ENCODE results near the gene KCNN3. TPM values are rescaled to one million over a fixed set of nuclear protein-coding genes. Genes with fewer than 3 reads are reported as not detected.

KCNN3 gene
- total RNA-seq, 3 donors from 2014 or later (not counting 1 experiment from before 2014, with no cell fraction given): 0.05 to 0.95 TPM; not detected in 1

- H3K9me3 ChIP-seq (ENCODE audit: control insufficient read depth, insufficient read depth, low read length): no peaks in the 10 kb centered on the region
- H3K4me1 ChIP-seq (ENCODE audit: control insufficient read depth, insufficient read depth, low read length): peaks cover 14% of the 10 kb centered on the region
- TF ChIP-seq CTCF (IDR thresholded peaks at IDR 0.05): no peak
- Mint-ChIP-seq H3K27ac (no peak overlapping the region), H3K4me3 (no peak overlapping the region), H3K27me3 (ENCODE audit: low read depth in 2 of 2) (peaks cover 5 to 26% of the 10 kb centered on the region in 2 donors), H3K4me1 (peaks cover 10 to 11% of the 10 kb centered on the region in 2 donors), H3K9me3 (no peaks in the 10 kb centered on the region), H3K36me3 (no peaks in the 10 kb centered on the region)
- no peaks in the 10 kb centered on the region for H3K27me3 ChIP-seq (ENCODE audit: control insufficient read depth, insufficient read depth, low read length)
- H3K27ac ChIP-seq (ENCODE audit: low read length): no peak overlapping the region
- WGBS (ENCODE audit: insufficient coverage): 96% methylated on average over 11 of the region's 11 CpGs
- ATAC-seq (no peak), DNase-seq (no peak)
- H3K4me3 ChIP-seq (ENCODE audit: low read length): no peak overlapping the region
- intact Hi-C loops (cut with micrococcal nuclease): no loop called here
- H3K36me3 ChIP-seq (ENCODE audit: control insufficient read depth, insufficient read depth, low read length): no peaks in the 10 kb centered on the region
Observed at GRCh38 chr1:154713005-154713404, 157.1 kb downstream of the KCNN3 start.

- H3K27me3 Mint-ChIP-seq (ENCODE audit: low read depth in 2 of 2): peaks cover 9 to 32% of the 10 kb centered on the region in 2 donors
Observed at GRCh38 chr1:154712166-154712810, 157.8 kb downstream of the KCNN3 start.

GRCh38 chr1:154711416-154711815 is 158.7 kb downstream of the KCNN3 start:
- 70% methylated on average over 1 of the region's 1 CpG for WGBS (ENCODE audit: insufficient coverage)
- H3K27me3 ChIP-seq (ENCODE audit: control insufficient read depth, insufficient read depth, low read length): no peaks in the 10 kb centered on the region
- H3K4me1 ChIP-seq (ENCODE audit: control insufficient read depth, insufficient read depth, low read length): peaks cover 14% of the 10 kb centered on the region
- Mint-ChIP-seq H3K27ac (no peak overlapping the region), H3K4me3 (no peak overlapping the region), H3K36me3 (no peaks in the 10 kb centered on the region), H3K9me3 (no peaks in the 10 kb centered on the region), H3K27me3 (ENCODE audit: low read depth in 2 of 2) (peaks cover 9 to 32% of the 10 kb centered on the region in 2 donors), H3K4me1 (peaks cover 10 to 11% of the 10 kb centered on the region in 2 donors)
- intact Hi-C loops (cut with micrococcal nuclease): no loop called here
- H3K36me3 ChIP-seq (ENCODE audit: control insufficient read depth, insufficient read depth, low read length): no peaks in the 10 kb centered on the region
- no peak overlapping the region for H3K4me3 ChIP-seq (ENCODE audit: low read length)
- DNase-seq (no peak), ATAC-seq (no peak)
- no peak for TF ChIP-seq CTCF (IDR thresholded peaks at IDR 0.05)
- no peaks in the 10 kb centered on the region for H3K9me3 ChIP-seq (ENCODE audit: control insufficient read depth, insufficient read depth, low read length)
- H3K27ac ChIP-seq (ENCODE audit: low read length): no peak overlapping the region

More at GRCh38 chr1:154712166-154712810, 157.8 kb downstream of the KCNN3 start:
- Histone ChIP-seq H3K9me3 (ENCODE audit: control insufficient read depth, insufficient read depth, low read length) (no peaks in the 10 kb centered on the region), H3K27ac (ENCODE audit: low read length) (no peak overlapping the region), H3K27me3 (ENCODE audit: control insufficient read depth, insufficient read depth, low read length) (no peaks in the 10 kb centered on the region), H3K36me3 (ENCODE audit: control insufficient read depth, insufficient read depth, low read length) (no peaks in the 10 kb centered on the region), H3K4me1 (ENCODE audit: control insufficient read depth, insufficient read depth, low read length) (peaks cover 14% of the 10 kb centered on the region), H3K4me3 (ENCODE audit: low read length) (no peak overlapping the region)
- 89% methylated on average over 11 of the region's 11 CpGs for WGBS (ENCODE audit: insufficient coverage)
- TF ChIP-seq CTCF (IDR thresholded peaks at IDR 0.05): no peak
- H3K36me3 Mint-ChIP-seq: no peaks in the 10 kb centered on the region
- no peak overlapping the region for H3K4me3 Mint-ChIP-seq
- DNase-seq (no peak), ATAC-seq (no peak)
- no peak overlapping the region for H3K27ac Mint-ChIP-seq
- H3K9me3 Mint-ChIP-seq: no peaks in the 10 kb centered on the region
- H3K4me1 Mint-ChIP-seq: peaks cover 10 to 11% of the 10 kb centered on the region in 2 donors
- intact Hi-C loops (cut with micrococcal nuclease): no loop called here

GRCh38 chr1:154710106-154710505 is 160.0 kb downstream of the KCNN3 start:
- peaks cover 8% of the 10 kb centered on the region for H3K4me1 ChIP-seq (ENCODE audit: control insufficient read depth, insufficient read depth, low read length)
- Mint-ChIP-seq H3K27ac (no peak overlapping the region), H3K4me1 (no peaks in the 10 kb centered on the region), H3K4me3 (no peak overlapping the region), H3K36me3 (no peaks in the 10 kb centered on the region), H3K9me3 (no peaks in the 10 kb centered on the region), H3K27me3 (ENCODE audit: low read depth in 2 of 2) (peaks cover 15 to 32% of the 10 kb centered on the region in 2 donors)
- no peaks in the 10 kb centered on the region for H3K27me3 ChIP-seq (ENCODE audit: control insufficient read depth, insufficient read depth, low read length)
- DNase-seq: no peak
- H3K27ac ChIP-seq (ENCODE audit: low read length): no peak overlapping the region
- no peak for ATAC-seq
- no peaks in the 10 kb centered on the region for H3K9me3 ChIP-seq (ENCODE audit: control insufficient read depth, insufficient read depth, low read length)
- WGBS (ENCODE audit: insufficient coverage): 79% methylated on average over 6 of the region's 6 CpGs
- no peak overlapping the region for H3K4me3 ChIP-seq (ENCODE audit: low read length)
- intact Hi-C loops (cut with micrococcal nuclease): no loop called here
- TF ChIP-seq CTCF (IDR thresholded peaks at IDR 0.05): no peak
- H3K36me3 ChIP-seq (ENCODE audit: control insufficient read depth, insufficient read depth, low read length): no peaks in the 10 kb centered on the region
